SK-N-MC (cell line): ENCODE data around the gene RDX.

Experiments used
- EZH2 ChIP-seq: fragments of 200-600 bp; sonication (generic); IDR thresholded peaks from one replicate; pipeline ENCODE4 v1.6.1; 2017; ENCODE audit warnings: antibody characterized with exemption
- FOXP2 ChIP-seq: optimal IDR thresholded peaks from 2 replicates; pipeline ENCODE3; 2011; ENCODE audit warnings: mild to moderate bottlenecking, moderate library complexity; ENCODE audit not compliant: insufficient read depth; ENCODE audit errors: extremely low read length, control extremely low read depth
- POLR2AphosphoS5 ChIP-seq: IDR thresholded peaks from 2 replicates; pipeline ENCODE4 v1.6.1; 2012; ENCODE audit warnings: mild to moderate bottlenecking, low read depth, low read length, borderline replicate concordance

- TF ChIP-seq EZH2 (no peak), POLR2AphosphoS5 (no peak), FOXP2 (no peak)
Observed at GRCh38 chr11:110177086-110177456, 119.3 kb downstream of the RDX start.
